PC-9 (cell line): ENCODE results near the gene VAV3. TPM values are rescaled to one million over a fixed set of nuclear protein-coding genes. Genes with fewer than 3 reads are reported as not detected.

Experiments
- BruUV-seq: library from RNA; stranded (reverse); fragments of 400-500 nt; replicated peaks from 2 replicates; lab custom pipeline; 2021; lab: Mats Ljungman, UMichigan
- CTCF ChIA-PET: fragments of 300-600 bp; sonication (Branson Sonifier 250); formaldehyde crosslinking; loops from one replicate; lab custom pipeline; 2022; ENCODE audit warnings: antibody characterized with exemption; lab: Charles Lee
- POLR2A ChIA-PET: fragments of 300-600 bp; sonication (Branson Sonifier 250); formaldehyde crosslinking; loops from one replicate; lab custom pipeline; 2022; ENCODE audit warnings: antibody characterized with exemption; ENCODE audit not compliant: unreplicated experiment; lab: Charles Lee
- DNase-seq, 2 experiments: peaks; one replicate each; pipeline versions ENCODE4 v3.0.0 to v3.0.0-alpha.2; 2015 to 2022; ENCODE audit warnings: mixed read lengths in 1 of 2
- H2AFZ ChIP-seq: fragments of 200-600 bp; sonication (generic); 2 replicates; pipeline ENCODE4 v1.8.1; 2017; ENCODE audit warnings: antibody characterized with exemption
- H3F3A ChIP-seq: fragments of 200-600 bp; sonication (generic); 2 replicates; pipeline ENCODE4 v1.8.1; 2017; ENCODE audit warnings: antibody characterized with exemption, mild to moderate bottlenecking, low read depth; ENCODE audit not compliant: insufficient read depth
- H3K27ac ChIP-seq: fragments of 200-600 bp; sonication (generic); 2 replicates; pipeline ENCODE4 v1.6.1; 2016; ENCODE audit warnings: mixed run types
- H3K27me3 ChIP-seq: fragments of 200-600 bp; sonication (generic); 2 replicates; pipeline ENCODE4 v1.6.1; 2016; ENCODE audit warnings: low read depth, mixed run types; ENCODE audit not compliant: insufficient read depth
- H3K36me3 ChIP-seq: fragments of 200-600 bp; sonication (generic); 2 replicates; pipeline ENCODE4 v1.6.1; 2016; ENCODE audit warnings: low read depth, mixed run types
- H3K4me1 ChIP-seq: fragments of 200-600 bp; sonication (generic); replicated peaks from 2 replicates; pipeline ENCODE4 v1.6.1; 2016; ENCODE audit warnings: mixed run types; ENCODE audit not compliant: insufficient read depth
- H3K4me2 ChIP-seq: fragments of 200-600 bp; sonication (generic); 2 replicates; pipeline ENCODE4 v1.6.1; 2017; ENCODE audit warnings: mixed run types
- H3K4me3 ChIP-seq: fragments of 200-600 bp; sonication (generic); 2 replicates; pipeline ENCODE4 v1.6.1; 2016; ENCODE audit warnings: mixed run types
- H3K79me2 ChIP-seq: fragments of 200-600 bp; sonication (generic); 2 replicates; pipeline ENCODE4 v1.6.1; 2017; ENCODE audit warnings: low read depth, mixed run types
- H3K9me2 ChIP-seq: fragments of 200-600 bp; sonication (generic); 2 replicates; pipeline ENCODE4 v1.8.1; 2017; ENCODE audit warnings: mild to moderate bottlenecking; ENCODE audit not compliant: insufficient read depth
- H3K9me3 ChIP-seq: fragments of 200-600 bp; sonication (generic); 2 replicates; pipeline ENCODE4 v1.8.1; 2016; ENCODE audit warnings: low read depth; ENCODE audit not compliant: insufficient read depth
- H4K20me1 ChIP-seq: fragments of 200-600 bp; sonication (generic); 2 replicates; pipeline ENCODE4 v1.8.1; 2017; ENCODE audit not compliant: insufficient read depth
- EZH2 ChIP-seq: fragments of 200-600 bp; sonication (generic); IDR thresholded peaks from 2 replicates; pipeline ENCODE4 v1.8.0; 2017; ENCODE audit warnings: antibody characterized with exemption, low read depth
- intact Hi-C: fragments of 100-400 bp; cut with micrococcal nuclease; formaldehyde crosslinking; loops from one replicate; pipeline ENCODE4 v1.10.0; 2022; ENCODE audit not compliant: unreplicated experiment
- total RNA-seq: library from RNA; stranded (reverse); gene quantifications from 2 replicates; pipeline ENCODE4 v1.2.3, GENCODE V29; 2021
- TF ChIP-seq, protein P1 (sequence below): fragments of 200-600 bp; sonication (generic); conservative IDR thresholded peaks from 2 replicates; pipeline ENCODE4 v1.6.1; 2017; ENCODE audit warnings: mixed run types, antibody characterized with exemption, mild to moderate bottlenecking, moderate library complexity

VAV3 gene
- total RNA-seq, 1 experiment from 2014 or later: 1.7 TPM

GRCh38 chr1:107979088-107979487 lies 14.1 kb upstream of the VAV3 start:
- no peaks in the 10 kb centered on the region for H3K27me3 ChIP-seq
- CTCF ChIA-PET: no interaction called here

GRCh38 chr1:107976836-107977235 lies 11.9 kb upstream of the VAV3 start:
- H3K4me2 ChIP-seq: no peak overlapping the region
- no peak for DNase-seq
- H3K27ac ChIP-seq: no peak overlapping the region
- no peaks in the 10 kb centered on the region for H3K4me1 ChIP-seq
- H3K27me3 ChIP-seq: no peaks in the 10 kb centered on the region
- no peaks in the 10 kb centered on the region for H3K79me2 ChIP-seq
- POLR2A ChIA-PET: no interaction called here
- no peaks in the 10 kb centered on the region for H3K9me2 ChIP-seq
- no peaks in the 10 kb centered on the region for H3K36me3 ChIP-seq
- no peak for TF ChIP-seq EZH2
- TF ChIP-seq, protein P1, sequence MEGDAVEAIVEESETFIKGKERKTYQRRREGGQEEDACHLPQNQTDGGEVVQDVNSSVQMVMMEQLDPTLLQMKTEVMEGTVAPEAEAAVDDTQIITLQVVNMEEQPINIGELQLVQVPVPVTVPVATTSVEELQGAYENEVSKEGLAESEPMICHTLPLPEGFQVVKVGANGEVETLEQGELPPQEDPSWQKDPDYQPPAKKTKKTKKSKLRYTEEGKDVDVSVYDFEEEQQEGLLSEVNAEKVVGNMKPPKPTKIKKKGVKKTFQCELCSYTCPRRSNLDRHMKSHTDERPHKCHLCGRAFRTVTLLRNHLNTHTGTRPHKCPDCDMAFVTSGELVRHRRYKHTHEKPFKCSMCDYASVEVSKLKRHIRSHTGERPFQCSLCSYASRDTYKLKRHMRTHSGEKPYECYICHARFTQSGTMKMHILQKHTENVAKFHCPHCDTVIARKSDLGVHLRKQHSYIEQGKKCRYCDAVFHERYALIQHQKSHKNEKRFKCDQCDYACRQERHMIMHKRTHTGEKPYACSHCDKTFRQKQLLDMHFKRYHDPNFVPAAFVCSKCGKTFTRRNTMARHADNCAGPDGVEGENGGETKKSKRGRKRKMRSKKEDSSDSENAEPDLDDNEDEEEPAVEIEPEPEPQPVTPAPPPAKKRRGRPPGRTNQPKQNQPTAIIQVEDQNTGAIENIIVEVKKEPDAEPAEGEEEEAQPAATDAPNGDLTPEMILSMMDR: no peak
- no peaks in the 10 kb centered on the region for H3F3A ChIP-seq
- H2AFZ ChIP-seq: no peak overlapping the region
- H3K4me3 ChIP-seq: no peak overlapping the region
- H4K20me1 ChIP-seq: no peaks in the 10 kb centered on the region
- BruUV-seq: no TSS peak
- intact Hi-C loops: no loop called here
- CTCF ChIA-PET: no interaction called here
- no peaks in the 10 kb centered on the region for H3K9me3 ChIP-seq

More at GRCh38 chr1:107979088-107979487, 14.1 kb upstream of the VAV3 start:
- H2AFZ ChIP-seq: no peak overlapping the region
- H3K9me2 ChIP-seq: no peaks in the 10 kb centered on the region
- no peaks in the 10 kb centered on the region for H3K4me1 ChIP-seq
- no peak for DNase-seq
- no peak overlapping the region for H3K4me3 ChIP-seq
- BruUV-seq: no TSS peak
- POLR2A ChIA-PET: no interaction called here
- intact Hi-C loops: no loop called here
- H3K79me2 ChIP-seq: no peaks in the 10 kb centered on the region
- H3K9me3 ChIP-seq: no peaks in the 10 kb centered on the region
- H3K4me2 ChIP-seq: no peak overlapping the region
- no peaks in the 10 kb centered on the region; the same call in 1 of the 2 replicates for H4K20me1 ChIP-seq
- H3K36me3 ChIP-seq: no peaks in the 10 kb centered on the region
- H3F3A ChIP-seq: no peaks in the 10 kb centered on the region
- no peak for TF ChIP-seq EZH2
- TF ChIP-seq, protein P1: no peak
- H3K27ac ChIP-seq: no peak overlapping the region

DNA sequence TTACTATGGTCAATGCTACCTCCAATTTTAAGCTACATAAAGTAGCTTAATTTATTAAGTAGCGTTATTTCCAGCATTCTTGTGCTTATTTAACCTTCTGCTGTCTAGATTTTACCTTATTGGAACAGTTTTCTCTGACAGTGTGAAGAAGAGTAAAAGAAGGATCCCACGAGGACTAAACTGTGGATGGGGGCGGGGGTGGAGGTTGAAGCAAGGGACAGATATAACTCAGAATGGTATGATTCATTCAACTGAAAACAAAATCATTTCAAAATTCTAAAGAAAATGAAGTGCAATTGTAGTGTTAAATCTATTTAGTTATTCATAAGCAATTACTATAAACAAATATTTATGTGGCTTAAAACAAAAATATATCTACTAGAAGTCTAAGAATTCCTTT lies 11.5 kb upstream of the VAV3 start:
- no peaks in the 10 kb centered on the region for H3F3A ChIP-seq
- TF ChIP-seq EZH2: no peak
- TF ChIP-seq, protein P1: no peak
- ChIA-PET CTCF (no interaction called here), POLR2A (no interaction called here)
- DNase-seq: no peak
- H3K4me2 ChIP-seq: no peak overlapping the region
- BruUV-seq: no TSS peak
- no peaks in the 10 kb centered on the region for H3K36me3 ChIP-seq
- H3K9me3 ChIP-seq: no peaks in the 10 kb centered on the region
- no peak overlapping the region for H3K4me3 ChIP-seq
- no peak overlapping the region for H3K27ac ChIP-seq
- H3K79me2 ChIP-seq: no peaks in the 10 kb centered on the region
- H4K20me1 ChIP-seq: no peaks in the 10 kb centered on the region
- intact Hi-C loops: no loop called here
- H2AFZ ChIP-seq: no peak overlapping the region
- H3K9me2 ChIP-seq: no peaks in the 10 kb centered on the region
- no peaks in the 10 kb centered on the region for H3K27me3 ChIP-seq
- no peaks in the 10 kb centered on the region for H3K4me1 ChIP-seq
